ENCODE results near the gene RCAN3. TPM values are rescaled to one million over a fixed set of nuclear protein-coding genes. Genes with fewer than 3 reads are reported as not detected.

Gene RCAN3
- total and polyA plus RNA-seq, 9 of the 15 experiments (the other 6 are each of a cell fraction or from before 2014, with no cell fraction given): 0.10 to 1.4 (median 0.43) TPM

GRCh38 chr1:24491577-24492360 lies 10.9 kb upstream of the RCAN3 start:
- ATAC-seq (peak; percentile 52; the same call in 1 of the 3 replicates), DNase-seq (ENCODE audit: extremely low read depth in 1 of 4, low spot score in 3 of 4) (no peak), FAIRE-seq (no peak)
- intact Hi-C loops (cut with micrococcal nuclease) (no loop called here), in situ Hi-C loops (cut with MboI) (no loop called here)
- H3K36me3 ChIP-seq (ENCODE audit: control insufficient read depth, insufficient read depth, low read length): no peaks in the 10 kb centered on the region
- ChIA-PET POLR2A (interaction anchor here (2.6 kb wide), 1 partner anchor 10 kb away, joined by 11 read pairs; no protein-coding TSS in a partner anchor), CTCF (ENCODE audit: low intra/inter-chr PET ratio) (no interaction called here)
- H3K9ac ChIP-seq (ENCODE audit: insufficient read depth in 1 of 2, low read depth in 2 of 2, low read length in 2 of 2): no peak overlapping the region
- no peak overlapping the region for H3K27ac ChIP-seq (ENCODE audit: extremely low read depth, low read depth, low read length)
- no peak overlapping the region for H2AFZ ChIP-seq (ENCODE audit: low read depth, low read length)
- TF ChIP-seq ZNF592 (IDR thresholded peaks at IDR 0.05) (no peak), NFATC3 (IDR thresholded peaks at IDR 0.05) (no peak), TSHZ1 (CRISPR knock-in tag; IDR thresholded peaks at IDR 0.05) (no peak), THAP12 (CRISPR knock-in tag; IDR thresholded peaks at IDR 0.05) (no peak), STAT5B (CRISPR knock-in tag; IDR thresholded peaks at IDR 0.05) (no peak), CEBPG (CRISPR knock-in tag; IDR thresholded peaks at IDR 0.05) (no peak), CEBPG (tag; conservative IDR thresholded peaks at IDR 0.05 in 1 of 2, IDR thresholded peaks at IDR 0.05 in 1 of 2) (peak in 1 of 2 experiments; percentile 30; a peak in 1 of 4 replicates), CEBPB (tag; IDR thresholded peaks at IDR 0.05) (peak; percentile 27; the same call in 1 of the 2 replicates)
- peaks cover 8 to 30% of the 10 kb centered on the region in 2 experiments; a peak in 4 of 5 replicates for H3K27me3 ChIP-seq (ENCODE audit: control insufficient read depth in 2 of 2, insufficient read depth in 2 of 2, low read length in 2 of 2)
- no peaks in the 10 kb centered on the region for H4K20me1 ChIP-seq (replicated peaks; ENCODE audit: control insufficient read depth, insufficient read depth, low read length)
- no TSS peak for BruUV-seq (replicated peaks)
- H3K4me3 ChIP-seq: no peak overlapping the region
- H3K4me2 ChIP-seq (ENCODE audit: insufficient read depth, low read length): no peak overlapping the region
- H3K9me1 ChIP-seq (ENCODE audit: control insufficient read depth, insufficient read depth, low read length): no peaks in the 10 kb centered on the region
- WGBS (ENCODE audit: insufficient coverage, low coverage, missing lambda C conversion rate): 3% methylated on average over 15 of the region's 15 CpGs
- peaks cover 15% of the 10 kb centered on the region for H3K9me3 ChIP-seq (replicated peaks; ENCODE audit: control insufficient read depth, insufficient read depth, low read depth, low read length)
- H3K4me1 ChIP-seq (replicated peaks in 1 of 2; ENCODE audit: control insufficient read depth in 2 of 2, insufficient read depth in 2 of 2, low read length in 2 of 2): no peaks in the 10 kb centered on the region; a peak in 2 of 5 replicates
- no peaks in the 10 kb centered on the region for H3K79me2 ChIP-seq (ENCODE audit: control insufficient read depth, insufficient read depth, low read length)

Data from K562 (cell line).